Natural killer cell (primary cell): ENCODE data around the gene SDF2. TPM values are rescaled to one million over a fixed set of nuclear protein-coding genes. Genes with fewer than 3 reads are reported as not detected.
A peak's percentile ranks its signal among the peaks of the same experiment; 100 is the strongest.

Experiments
- ATAC-seq, 3 donors: fragments of 150-1000 bp in 2 of 3; fragments of 200-7000 bp in 1 of 3; cut with Tn5 transposase; 1 replicate in 1 of 3; 2 replicates in 2 of 3; pipeline ENCODE4 v1.10.0; 2021; ENCODE audit warnings: mild to moderate bottlenecking in 2 of 3, moderate library complexity in 2 of 3
- DNase-seq, 2 donors: peaks; one replicate each; pipeline versions ENCODE4 v3.0.0 to v3.0.0-alpha.2; 2013 to 2021; ENCODE audit warnings: mixed read lengths in 1 of 2
- H3K27ac ChIP-seq: one replicate; pipeline ENCODE4 v1.5.1; 2013; ENCODE audit warnings: mild to moderate bottlenecking, low read length
- H3K27me3 ChIP-seq: one replicate; pipeline ENCODE4 v1.6.1; 2013; ENCODE audit warnings: low read length; ENCODE audit not compliant: control insufficient read depth, insufficient read depth
- H3K36me3 ChIP-seq: one replicate; pipeline ENCODE4 v1.6.1; 2013; ENCODE audit warnings: low read length; ENCODE audit not compliant: control insufficient read depth, insufficient read depth
- H3K4me1 ChIP-seq: one replicate; pipeline ENCODE4 v1.6.1; 2013; ENCODE audit warnings: low read length; ENCODE audit not compliant: control insufficient read depth, insufficient read depth
- H3K4me3 ChIP-seq: one replicate; pipeline ENCODE4 v1.5.1; 2013; ENCODE audit warnings: low read length
- H3K9me3 ChIP-seq: one replicate; pipeline ENCODE4 v1.6.1; 2013; ENCODE audit warnings: low read length; ENCODE audit not compliant: control insufficient read depth, insufficient read depth
- H3K27ac Mint-ChIP-seq, 2 donors: one replicate each; pipeline ENCODE4 v1.8.0; 2022; ENCODE audit warnings: mild to moderate bottlenecking in 2 of 2, mixed read lengths in 2 of 2, moderate library complexity in 1 of 2
- H3K27me3 Mint-ChIP-seq, 2 donors: one replicate each; pipeline ENCODE4 v1.8.0; 2022; ENCODE audit warnings: low read depth in 2 of 2, mixed read lengths in 2 of 2
- H3K36me3 Mint-ChIP-seq: one replicate; pipeline ENCODE4 v1.8.0; 2022; ENCODE audit warnings: mixed read lengths
- H3K4me1 Mint-ChIP-seq, 2 donors: one replicate each; pipeline ENCODE4 v1.8.0; 2022; ENCODE audit warnings: mixed read lengths in 2 of 2
- H3K4me3 Mint-ChIP-seq: one replicate; pipeline ENCODE4 v1.8.0; 2022; ENCODE audit warnings: mild to moderate bottlenecking, moderate library complexity, mixed read lengths
- H3K9me3 Mint-ChIP-seq, 2 donors: one replicate each; pipeline ENCODE4 v1.8.0; 2022; ENCODE audit warnings: mixed read lengths in 2 of 2
- CTCF ChIP-seq: fragments of 200-600 bp; IDR thresholded peaks from one replicate; pipeline ENCODE4 v1.8.0; 2022; ENCODE audit warnings: antibody characterized with exemption
- WGBS: methylation state at CpG from one replicate; pipeline ENCODE4 v1.1.7; 2013; ENCODE audit warnings: missing lambda C conversion rate; ENCODE audit not compliant: insufficient coverage; 5-methylcytosine and 5-hydroxymethylcytosine counted together
- intact Hi-C: fragments of 100-400 bp; cut with micrococcal nuclease; formaldehyde crosslinking; loops from one replicate; pipeline ENCODE4 v1.14.2; 2022
- total RNA-seq, 4 donors: library from RNA; stranded (reverse); fragments of 120-200 nt in 1 of 4; gene quantifications; one replicate each; pipeline versions ENCODE4 v1.2.3 to v1.2.4, GENCODE V29; 2013 to 2022

SDF2 gene
- total RNA-seq, 3 donors from 2014 or later (not counting 1 experiment from before 2014, with no cell fraction given): 53.0 to 65.3 (median 53.7) TPM

- no peak for TF ChIP-seq CTCF
- Mint-ChIP-seq H3K36me3 (peaks cover 15% of the 10 kb centered on the region), H3K27me3 (no peaks in the 10 kb centered on the region), H3K9me3 (no peaks in the 10 kb centered on the region), H3K27ac (no peak overlapping the region), H3K4me1 (no peaks in the 10 kb centered on the region), H3K4me3 (no peak overlapping the region)
- ATAC-seq (no peak), DNase-seq (no peak)
- no peak overlapping the region for H3K4me3 ChIP-seq
- WGBS: 90% methylated on average over 4 of the region's 4 CpGs
- H3K36me3 ChIP-seq: peaks cover 65% of the 10 kb centered on the region
- no peaks in the 10 kb centered on the region for H3K4me1 ChIP-seq
- intact Hi-C loops: no loop called here
- H3K27ac ChIP-seq: no peak overlapping the region
- H3K9me3 ChIP-seq: no peaks in the 10 kb centered on the region
- no peaks in the 10 kb centered on the region for H3K27me3 ChIP-seq
These were observed 46.3 kb downstream of the SDF2 start for GRCh38 chr17:28615260-28615940.

DNA sequence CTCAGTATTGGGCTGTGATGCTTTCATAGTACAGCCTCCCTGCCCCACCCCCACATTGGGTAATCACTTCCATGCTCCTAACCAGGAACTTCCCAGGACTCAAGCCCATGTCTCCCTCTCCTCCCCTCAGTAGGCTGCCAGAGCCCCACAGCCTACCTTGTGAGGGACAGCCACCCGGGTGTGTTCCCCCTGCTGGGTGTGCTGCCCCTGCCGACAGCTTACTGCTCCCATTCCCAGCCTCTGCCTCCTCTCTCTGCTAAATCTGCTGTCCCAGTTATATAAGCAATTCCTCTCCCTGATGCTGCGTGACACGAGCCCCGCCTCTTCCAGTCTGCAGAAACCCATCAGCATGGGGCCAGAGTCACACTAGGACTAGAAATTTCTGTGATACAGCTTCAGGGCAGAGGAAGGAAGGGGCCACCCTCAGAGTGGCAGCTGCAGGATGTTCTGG lies 47.8 kb downstream of the SDF2 start, which contains the start of gene RSKR:
Gene RSKR (minus strand): TSS at position 255 of the 451 bp plus-strand sequence. CDS start 24 bp downstream, at position 231.
- no peaks in the 10 kb centered on the region for H3K4me1 ChIP-seq
- no peak for ATAC-seq
- no peaks in the 10 kb centered on the region for H3K27me3 Mint-ChIP-seq
- TF ChIP-seq CTCF: no peak
- no peak for DNase-seq
- H3K27me3 ChIP-seq: no peaks in the 10 kb centered on the region
- peak within 1 kb of the TSS; percentile 14 to 59 for H3K27ac Mint-ChIP-seq
- no peaks in the 10 kb centered on the region for H3K4me1 Mint-ChIP-seq
- no peak within 1 kb of the TSS for H3K4me3 Mint-ChIP-seq
- H3K9me3 Mint-ChIP-seq: no peaks in the 10 kb centered on the region
- H3K27ac ChIP-seq: no peak within 1 kb of the TSS
- H3K4me3 ChIP-seq: no peak within 1 kb of the TSS
- intact Hi-C loops: loop anchor here (1.0 kb wide), 1 partner anchor 120 kb away; no protein-coding TSS in a partner anchor
- WGBS: 62% methylated on average over 5 of the region's 5 CpGs
- H3K36me3 ChIP-seq: peaks cover 50% of the 10 kb centered on the region
- peaks cover 9% of the 10 kb centered on the region for H3K36me3 Mint-ChIP-seq
- H3K9me3 ChIP-seq: no peaks in the 10 kb centered on the region

GRCh38 chr17:28612936-28613872 lies 48.5 kb downstream of the SDF2 start:
- WGBS: 94% methylated on average over 5 of the region's 6 CpGs
- intact Hi-C loops: loop anchor here (1.0 kb wide), 1 partner anchor 119 kb away; no protein-coding TSS in a partner anchor
- peak; percentile 72 for TF ChIP-seq CTCF
- no peaks in the 10 kb centered on the region for H3K27me3 ChIP-seq
- H3K27ac ChIP-seq: no peak overlapping the region
- no peak overlapping the region for H3K4me3 Mint-ChIP-seq
- DNase-seq (peak; percentile 23 to 68), ATAC-seq (peak; percentile 46 to 68 (median 66))
- H3K36me3 ChIP-seq: peaks cover 43% of the 10 kb centered on the region
- no peaks in the 10 kb centered on the region for H3K4me1 Mint-ChIP-seq
- H3K9me3 ChIP-seq: no peaks in the 10 kb centered on the region
- H3K36me3 Mint-ChIP-seq: peaks cover 9% of the 10 kb centered on the region
- H3K4me3 ChIP-seq: no peak overlapping the region
- H3K9me3 Mint-ChIP-seq: no peaks in the 10 kb centered on the region
- no peaks in the 10 kb centered on the region for H3K4me1 ChIP-seq
- H3K27ac Mint-ChIP-seq: peak overlapping the region; percentile 14 to 59
- no peaks in the 10 kb centered on the region for H3K27me3 Mint-ChIP-seq
